IMR-90 (cell line): ENCODE measurements around the gene ALK. TPM values are rescaled to one million over a fixed set of nuclear protein-coding genes. Genes with fewer than 3 reads are reported as not detected.

Experiments used
- ATAC-seq: fragments of 200-7000 bp; cut with Tn5 transposase; 2 replicates; pipeline ENCODE4 v1.9.1; 2020; ENCODE audit warnings: low read depth, mild to moderate bottlenecking, moderate library complexity
- BruUV-seq: library from RNA; stranded (reverse); fragments of 400-500 nt; replicated peaks from 2 replicates; lab custom pipeline; 2021; lab: Mats Ljungman, UMichigan
- CTCF ChIA-PET: fragments of 300-600 bp; formaldehyde crosslinking; extraction: SDS; loops from one replicate; lab custom pipeline; 2021; ENCODE audit warnings: antibody characterized with exemption; lab: Yijun Ruan, JAX
- POLR2A ChIA-PET: fragments of 300-600 bp; sonication (Branson Sonifier 250); formaldehyde crosslinking; loops from one replicate; lab custom pipeline; 2022; ENCODE audit warnings: antibody characterized with exemption; ENCODE audit not compliant: unreplicated experiment; lab: Charles Lee
- DNase-seq: peaks from one replicate; pipeline ENCODE4 v3.0.0; 2013
- H2AFZ ChIP-seq: replicated peaks from 2 replicates; pipeline ENCODE3; 2013; ENCODE audit warnings: low read length, mild to moderate bottlenecking; ENCODE audit not compliant: poor library complexity
- H2AK5ac ChIP-seq: 2 replicates; pipeline ENCODE4 v1.6.1; 2013; ENCODE audit warnings: low read depth, low read length, inconsistent platforms
- H2AK9ac ChIP-seq: replicated peaks from 2 replicates; pipeline ENCODE3; 2013; ENCODE audit warnings: mild to moderate bottlenecking, low read depth, low read length, moderate library complexity; ENCODE audit not compliant: poor library complexity
- H2BK120ac ChIP-seq: 2 replicates; pipeline ENCODE4 v1.6.1; 2013; ENCODE audit warnings: low read depth, low read length, inconsistent platforms
- H2BK15ac ChIP-seq: 3 replicates; pipeline ENCODE4 v1.6.1; 2013; ENCODE audit warnings: low read depth, low read length, inconsistent platforms
- H2BK20ac ChIP-seq: 2 replicates; pipeline ENCODE4 v1.6.1; 2013; ENCODE audit warnings: low read depth, mild to moderate bottlenecking, inconsistent platforms, low read length, moderate library complexity
- H2BK5ac ChIP-seq: 2 replicates; pipeline ENCODE4 v1.6.1; 2013; ENCODE audit warnings: mild to moderate bottlenecking, low read depth, low read length, inconsistent platforms; ENCODE audit not compliant: poor library complexity, severe bottlenecking
- H3K14ac ChIP-seq: replicated peaks from 2 replicates; pipeline ENCODE4 v1.6.1; 2013; ENCODE audit warnings: low read depth, low read length, inconsistent platforms
- H3K18ac ChIP-seq: 2 replicates; pipeline ENCODE4 v1.6.1; 2013; ENCODE audit warnings: low read depth, low read length, control low read depth
- H3K23ac ChIP-seq: 2 replicates; pipeline ENCODE4 v1.6.1; 2013; ENCODE audit warnings: low read depth, low read length, inconsistent platforms
- H3K27ac ChIP-seq: 2 replicates; pipeline ENCODE4 v1.5.1; 2013; ENCODE audit warnings: mild to moderate bottlenecking, control low read depth, low read length; ENCODE audit not compliant: insufficient read depth
- H3K27me3 ChIP-seq: 2 replicates; pipeline ENCODE4 v1.6.1; 2013; ENCODE audit warnings: low read length; ENCODE audit not compliant: control insufficient read depth, insufficient read depth
- H3K36me3 ChIP-seq: 2 replicates; pipeline ENCODE4 v1.6.1; 2013; ENCODE audit warnings: low read length, mixed read lengths; ENCODE audit not compliant: control insufficient read depth, insufficient read depth
- H3K4ac ChIP-seq: 2 replicates; pipeline ENCODE4 v1.6.1; 2013; ENCODE audit warnings: low read depth, low read length, inconsistent platforms
- H3K4me1 ChIP-seq: 2 replicates; pipeline ENCODE4 v1.6.1; 2013; ENCODE audit warnings: low read length, mixed read lengths; ENCODE audit not compliant: control insufficient read depth, insufficient read depth
- H3K4me2 ChIP-seq: 2 replicates; pipeline ENCODE4 v1.6.1; 2013; ENCODE audit warnings: low read depth, mild to moderate bottlenecking, control low read depth, low read length, moderate library complexity
- H3K4me3 ChIP-seq: 2 replicates; pipeline ENCODE4 v1.5.1; 2013; ENCODE audit warnings: low read depth, mild to moderate bottlenecking, control low read depth, low read length, moderate library complexity; ENCODE audit not compliant: insufficient read depth
- H3K56ac ChIP-seq: 2 replicates; pipeline ENCODE4 v1.6.1; 2013; ENCODE audit warnings: low read length, inconsistent platforms; ENCODE audit not compliant: insufficient read depth; ENCODE audit errors: extremely low read depth
- H3K79me1 ChIP-seq, 2 experiments: 2 replicates each; pipeline ENCODE4 v1.6.1; 2013; ENCODE audit warnings: low read length in 2 of 2, inconsistent platforms in 1 of 2, low read depth in 1 of 2
- H3K9ac ChIP-seq: 2 replicates; pipeline ENCODE4 v1.6.1; 2013; ENCODE audit warnings: low read depth, low read length, control low read depth
- H3K9me1 ChIP-seq: 2 replicates; pipeline ENCODE4 v1.6.1; 2013; ENCODE audit warnings: low read length, inconsistent platforms; ENCODE audit not compliant: insufficient read depth
- H3K9me3 ChIP-seq: 2 replicates; pipeline ENCODE4 v1.6.1; 2013; ENCODE audit warnings: low read length; ENCODE audit not compliant: control insufficient read depth, insufficient read depth
- H4K20me1 ChIP-seq: 2 replicates; pipeline ENCODE4 v1.6.1; 2013; ENCODE audit warnings: low read length, inconsistent platforms; ENCODE audit not compliant: insufficient read depth
- H4K5ac ChIP-seq: 2 replicates; pipeline ENCODE4 v1.6.1; 2013; ENCODE audit warnings: mild to moderate bottlenecking, low read depth, low read length, control low read depth
- H4K8ac ChIP-seq, 2 experiments: 2 replicates each; pipeline ENCODE4 v1.6.1; 2013; ENCODE audit warnings: low read depth in 2 of 2, low read length in 2 of 2, control low read depth in 1 of 2, inconsistent platforms in 1 of 2
- H4K91ac ChIP-seq: 2 replicates; pipeline ENCODE4 v1.6.1; 2013; ENCODE audit warnings: low read depth, low read length, inconsistent platforms; ENCODE audit not compliant: insufficient read depth
- BHLHE40 ChIP-seq: fragments of 150-350 bp; IDR thresholded peaks from 2 replicates; pipeline ENCODE4 v1.6.1; 2016; ENCODE audit warnings: mild to moderate bottlenecking, low read depth, low read length
- CEBPB ChIP-seq: IDR thresholded peaks from 2 replicates; pipeline ENCODE4 v1.6.1; 2012; ENCODE audit warnings: low read depth, low read length, improper control_type of control experiment
- CHD1 ChIP-seq: IDR thresholded peaks from 2 replicates; pipeline ENCODE4 v1.6.1; 2012; ENCODE audit warnings: low read depth, low read length, improper control_type of control experiment
- FOS ChIP-seq: fragments of 150-350 bp; IDR thresholded peaks from 2 replicates; pipeline ENCODE4 v1.6.1; 2016; ENCODE audit warnings: low read depth, low read length
- POLR2A ChIP-seq: IDR thresholded peaks from 2 replicates; pipeline ENCODE4 v1.6.1; 2012; ENCODE audit warnings: mild to moderate bottlenecking, low read depth, low read length
- RCOR1 ChIP-seq: IDR thresholded peaks from 2 replicates; pipeline ENCODE4 v1.6.1; 2012; ENCODE audit warnings: mild to moderate bottlenecking, low read length, improper control_type of control experiment; ENCODE audit not compliant: insufficient replicate concordance
- SMC3 ChIP-seq: fragments of 150-350 bp; IDR thresholded peaks from 2 replicates; pipeline ENCODE4 v1.6.1; 2016; ENCODE audit warnings: low read depth, mild to moderate bottlenecking, antibody characterized with exemption, low read length, moderate library complexity
- USF2 ChIP-seq: fragments of 150-350 bp; IDR thresholded peaks from 2 replicates; pipeline ENCODE4 v1.6.1; 2017; ENCODE audit warnings: mild to moderate bottlenecking, antibody characterized with exemption, low read length, low read depth
- WGBS, 2 experiments: methylation state at CpG; one replicate each; pipeline versions ENCODE4 v1.1.5 to v1.1.7; 2013; ENCODE audit warnings: missing lambda C conversion rate in 2 of 2; ENCODE audit not compliant: insufficient read length in 1 of 2; ENCODE audit errors: extremely low coverage in 2 of 2; 5-methylcytosine and 5-hydroxymethylcytosine counted together
- dilution Hi-C: fragments of 300-500 bp; cut with HindIII; formaldehyde crosslinking; loops from one replicate; pipeline ENCODE4 v1.14.3; 2018; ENCODE audit warnings: low sequenced_read_pairs; ENCODE audit not compliant: unreplicated experiment
- in situ Hi-C: fragments of 300-500 bp; cut with MboI; formaldehyde crosslinking; loops from 3 replicates; pipeline ENCODE4 v1.14.3; 2019; ENCODE audit warnings: low sequenced_read_pairs, inconsistent platforms, mixed read lengths
- intact Hi-C: fragments of 100-400 bp; cut with micrococcal nuclease; formaldehyde crosslinking; loops from 2 replicates; pipeline ENCODE4 v1.10.0; 2022
- polyA plus RNA-seq, 3 experiments: library from polyadenylated mRNA; depleted of rRNA; stranded (reverse); fragments of >200 nt; gene quantifications; 2 replicates each; pipeline ENCODE4 v1.2.3, GENCODE V29; 2012; ENCODE audit warnings: low replicate concordance in 1 of 3
- total RNA-seq: library from RNA; depleted of rRNA; stranded (reverse); fragments of >200 nt; gene quantifications from 2 replicates; pipeline ENCODE4 v1.2.3, GENCODE V29; 2012

Gene ALK
- total and polyA plus RNA-seq, 2 of the 4 experiments (the other 2 are of a cell fraction), result not detected

- no peak for ATAC-seq
- POLR2A ChIA-PET, result no interaction called here
- H3K79me1 ChIP-seq, result no peaks in the 10 kb centered on the region
- H3K9ac ChIP-seq, result no peak overlapping the region
- H2BK15ac ChIP-seq, result no peak overlapping the region
- 83% methylated on average over 3 of the region's 8 CpGs; no CpG with 5 or more reads in 1 of the 2 experiments for WGBS, 2 experiments
- H3K4me3 ChIP-seq, result no peak overlapping the region
- no peak overlapping the region for H3K23ac ChIP-seq
- CTCF ChIA-PET, result no interaction called here
- in situ Hi-C loops (no loop called here), intact Hi-C loops (no loop called here), dilution Hi-C loops (no loop called here)
- H2BK5ac ChIP-seq, result no peak overlapping the region
- H2AK5ac ChIP-seq, result no peak overlapping the region
- no peaks in the 10 kb centered on the region for H3K36me3 ChIP-seq
- no peak for TF ChIP-seq CHD1
- no peak for TF ChIP-seq FOS
- TF ChIP-seq CEBPB, result no peak
- TF ChIP-seq RCOR1, result no peak
- TF ChIP-seq USF2, result no peak
- no peak for TF ChIP-seq BHLHE40
- TF ChIP-seq POLR2A, result no peak
- no peak for TF ChIP-seq SMC3
- H3K4ac ChIP-seq, result no peak overlapping the region
- no peak overlapping the region for H3K56ac ChIP-seq
- H3K27me3 ChIP-seq, result peaks cover 58% of the 10 kb centered on the region
- no peak overlapping the region for H4K8ac ChIP-seq
- H3K14ac ChIP-seq, result no peak overlapping the region
- H2BK120ac ChIP-seq, result no peak overlapping the region
- H2BK20ac ChIP-seq, result no peak overlapping the region
- no peak for DNase-seq
- no peak overlapping the region for H4K5ac ChIP-seq
- H3K4me1 ChIP-seq, result peaks cover 4% of the 10 kb centered on the region; the same call in 1 of the 2 replicates
- H4K91ac ChIP-seq, result no peak overlapping the region
- no peak overlapping the region for H3K18ac ChIP-seq
- no peak overlapping the region for H2AK9ac ChIP-seq
- H3K9me1 ChIP-seq, result no peaks in the 10 kb centered on the region
- no peaks in the 10 kb centered on the region for H3K9me3 ChIP-seq
- H3K27ac ChIP-seq, result no peak overlapping the region
- no TSS peak for BruUV-seq
- no peaks in the 10 kb centered on the region for H4K20me1 ChIP-seq
- no peak overlapping the region for H2AFZ ChIP-seq
- no peak overlapping the region for H3K4me2 ChIP-seq
Observed at GRCh38 chr2:29225814-29226213, 695.6 kb downstream of the ALK start.
